Colonic mucosa (tissue), 4 donors: ENCODE measurements around the gene METRN. TPM values are rescaled to one million over a fixed set of nuclear protein-coding genes. Genes with fewer than 3 reads are reported as not detected.

Experiments
- DNase-seq: peaks from one replicate; pipeline ENCODE4 v3.0.0-alpha.2; 2020
- H3K27ac ChIP-seq: fragments of 200-600 bp; one replicate; pipeline ENCODE4 v1.8.0; 2021
- H3K27me3 ChIP-seq: fragments of 200-600 bp; one replicate; pipeline ENCODE4 v1.8.0; 2021
- H3K36me3 ChIP-seq: fragments of 200-600 bp; one replicate; pipeline ENCODE4 v1.8.0; 2021
- H3K4me1 ChIP-seq: fragments of 200-600 bp; one replicate; pipeline ENCODE4 v1.8.0; 2021; ENCODE audit warnings: mild to moderate bottlenecking
- H3K4me3 ChIP-seq: fragments of 200-600 bp; one replicate; pipeline ENCODE4 v1.8.0; 2021
- H3K9ac ChIP-seq, 2 donors: one replicate each; pipeline ENCODE4 v1.7.0; 2013; ENCODE audit warnings: control low read depth in 2 of 2, low read depth in 2 of 2, low read length in 2 of 2
- H3K9me3 ChIP-seq: fragments of 200-600 bp; one replicate; pipeline ENCODE4 v1.8.0; 2021
- intact Hi-C: fragments of 100-400 bp; cut with DNase I; formaldehyde crosslinking; loops from one replicate; pipeline ENCODE4 v1.14.1; 2022
- total RNA-seq, 2 donors: library from RNA; stranded (reverse); fragmentation: NEBNext Ultra II Directional in 1 of 2; extraction: Animal tissue kit (Norgen Biotek cat#: 25700) in 1 of 2; gene quantifications; one replicate each; pipeline ENCODE4 v1.2.1, GENCODE V29; 2021
- TF ChIP-seq, protein P1 (sequence below): fragments of 200-600 bp; IDR thresholded peaks from one replicate; pipeline ENCODE4 v1.8.0; 2022; ENCODE audit warnings: antibody characterized with exemption, mild to moderate bottlenecking
- donor health status: healthy.
- donor health status: DM: no; HTN: no; CAD: no.
- donor health status: DM: no; HTN: no; CAD: no.

METRN gene
- total RNA-seq, 2 donors from 2014 or later: 23.3 to 50.0 TPM

DNA sequence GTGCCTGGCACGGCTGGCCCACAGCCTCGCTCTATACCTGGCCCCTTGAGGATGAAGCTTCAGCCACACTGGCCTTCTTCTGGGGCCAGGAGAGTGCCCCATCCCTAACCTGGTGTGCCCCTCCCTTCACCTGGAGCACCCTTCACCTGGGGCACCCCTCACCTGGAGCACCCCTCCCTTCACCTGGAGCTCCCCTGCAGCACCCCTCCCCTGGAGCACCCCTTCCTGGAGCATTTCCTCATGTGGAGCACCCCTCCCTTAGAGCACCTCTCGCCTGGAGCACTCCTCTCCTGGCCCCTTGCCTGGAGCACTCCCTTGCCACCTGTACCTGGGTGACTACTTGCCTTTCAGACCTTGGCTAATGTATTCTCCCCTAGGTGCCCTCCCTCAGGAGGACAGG, 6.9 kb upstream of the METRN start:
- Histone ChIP-seq H3K9me3 (no peaks in the 10 kb centered on the region), H3K27ac (no peak overlapping the region), H3K27me3 (peaks cover 61% of the 10 kb centered on the region), H3K36me3 (no peaks in the 10 kb centered on the region), H3K4me3 (no peak overlapping the region), H3K9ac (no peak overlapping the region), H3K4me1 (no peaks in the 10 kb centered on the region)
- intact Hi-C loops: no loop called here
- no peak for DNase-seq
- TF ChIP-seq, protein P1, sequence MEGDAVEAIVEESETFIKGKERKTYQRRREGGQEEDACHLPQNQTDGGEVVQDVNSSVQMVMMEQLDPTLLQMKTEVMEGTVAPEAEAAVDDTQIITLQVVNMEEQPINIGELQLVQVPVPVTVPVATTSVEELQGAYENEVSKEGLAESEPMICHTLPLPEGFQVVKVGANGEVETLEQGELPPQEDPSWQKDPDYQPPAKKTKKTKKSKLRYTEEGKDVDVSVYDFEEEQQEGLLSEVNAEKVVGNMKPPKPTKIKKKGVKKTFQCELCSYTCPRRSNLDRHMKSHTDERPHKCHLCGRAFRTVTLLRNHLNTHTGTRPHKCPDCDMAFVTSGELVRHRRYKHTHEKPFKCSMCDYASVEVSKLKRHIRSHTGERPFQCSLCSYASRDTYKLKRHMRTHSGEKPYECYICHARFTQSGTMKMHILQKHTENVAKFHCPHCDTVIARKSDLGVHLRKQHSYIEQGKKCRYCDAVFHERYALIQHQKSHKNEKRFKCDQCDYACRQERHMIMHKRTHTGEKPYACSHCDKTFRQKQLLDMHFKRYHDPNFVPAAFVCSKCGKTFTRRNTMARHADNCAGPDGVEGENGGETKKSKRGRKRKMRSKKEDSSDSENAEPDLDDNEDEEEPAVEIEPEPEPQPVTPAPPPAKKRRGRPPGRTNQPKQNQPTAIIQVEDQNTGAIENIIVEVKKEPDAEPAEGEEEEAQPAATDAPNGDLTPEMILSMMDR: no peak

GRCh38 chr16:708959-709358, 6.0 kb upstream of the METRN start:
- no peak for DNase-seq
- Histone ChIP-seq H3K4me1 (no peaks in the 10 kb centered on the region), H3K27me3 (peaks cover 52% of the 10 kb centered on the region), H3K4me3 (no peak overlapping the region), H3K9me3 (no peaks in the 10 kb centered on the region), H3K9ac (no peak overlapping the region), H3K27ac (no peak overlapping the region), H3K36me3 (no peaks in the 10 kb centered on the region)
- TF ChIP-seq, protein P1: no peak
- intact Hi-C loops: no loop called here

- Histone ChIP-seq H3K4me3 (no peak overlapping the region), H3K27me3 (peaks cover 43% of the 10 kb centered on the region), H3K27ac (no peak overlapping the region), H3K9me3 (no peaks in the 10 kb centered on the region), H3K9ac (no peak overlapping the region), H3K4me1 (peaks cover 5% of the 10 kb centered on the region), H3K36me3 (no peaks in the 10 kb centered on the region)
- TF ChIP-seq, protein P1: no peak
- intact Hi-C loops: loop anchor here (5.0 kb wide), 1 partner anchor 347 kb away; no protein-coding TSS in a partner anchor
- no peak for DNase-seq
These were observed 5.1 kb upstream of the METRN start for GRCh38 chr16:709566-710499.

- Histone ChIP-seq H3K27ac (no peak overlapping the region), H3K36me3 (no peaks in the 10 kb centered on the region), H3K9me3 (no peaks in the 10 kb centered on the region), H3K27me3 (peaks cover 37% of the 10 kb centered on the region), H3K9ac (no peak overlapping the region), H3K4me1 (peaks cover 5% of the 10 kb centered on the region), H3K4me3 (no peak overlapping the region)
- DNase-seq: no peak
- intact Hi-C loops: loop anchor here (5.0 kb wide), 1 partner anchor 347 kb away; no protein-coding TSS in a partner anchor
- TF ChIP-seq, protein P1: no peak
These were observed 4.3 kb upstream of the METRN start for GRCh38 chr16:710500-711075.

DNA sequence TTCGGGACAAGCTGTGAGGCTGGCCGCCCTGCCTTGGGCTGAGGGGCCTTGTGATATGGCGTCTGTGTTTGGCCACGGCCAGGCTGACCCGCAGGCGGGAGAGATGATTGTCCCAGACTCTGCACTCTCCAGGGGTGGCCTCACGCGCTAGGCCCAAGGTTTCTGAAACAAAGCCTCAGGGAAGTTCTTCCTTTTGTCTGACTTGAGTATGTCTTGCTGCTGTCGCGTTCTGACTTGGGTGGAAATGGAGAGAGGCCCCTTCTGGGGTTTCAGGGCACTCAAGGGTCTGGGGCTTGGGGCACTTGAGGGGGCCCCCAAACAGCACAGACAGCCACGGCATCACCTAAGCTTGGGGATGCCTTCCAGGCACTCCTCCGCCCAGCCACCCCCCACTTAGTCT, 3.8 kb upstream of the METRN start:
- Histone ChIP-seq H3K4me3 (no peak overlapping the region), H3K36me3 (no peaks in the 10 kb centered on the region), H3K27me3 (peaks cover 35% of the 10 kb centered on the region), H3K4me1 (peaks cover 9% of the 10 kb centered on the region), H3K27ac (no peak overlapping the region), H3K9ac (no peak overlapping the region), H3K9me3 (no peaks in the 10 kb centered on the region)
- TF ChIP-seq, protein P1: no peak
- intact Hi-C loops: loop anchor here (5.0 kb wide), 1 partner anchor 346 kb away; no protein-coding TSS in a partner anchor
- DNase-seq: no peak
